Fibroblast of the aortic adventitia (primary cell): ENCODE data around the gene HRAS. TPM values are rescaled to one million over a fixed set of nuclear protein-coding genes. Genes with fewer than 3 reads are reported as not detected.
"Not testable (repeated sequence)": the region's sequence is repeated elsewhere in the genome, so short reads cannot be mapped to it uniquely, and the experiment has no call there.

ENCODE experiments used
- DNase-seq: peaks from one replicate; pipeline ENCODE4 v3.0.0-alpha.2; 2010; ENCODE audit warnings: low read depth
- H3K4me3 ChIP-seq: 2 replicates; pipeline ENCODE4 v1.5.1; 2011; ENCODE audit warnings: low read depth, mild to moderate bottlenecking, control low read depth, low read length, moderate library complexity
- CTCF ChIP-seq: IDR thresholded peaks from 2 replicates; pipeline ENCODE4 v1.5.1; 2011; ENCODE audit warnings: mild to moderate bottlenecking, low read length, control low read depth, inconsistent platforms; ENCODE audit not compliant: insufficient read depth
- total RNA-seq: library from RNA; depleted of rRNA; stranded (reverse); fragments of >200 nt; gene quantifications from 2 replicates; pipeline ENCODE4 v1.2.3, GENCODE V29; 2012; ENCODE audit warnings: low replicate concordance

The HRAS gene
- total RNA-seq, 1 donor: 34.6 TPM

DNA sequence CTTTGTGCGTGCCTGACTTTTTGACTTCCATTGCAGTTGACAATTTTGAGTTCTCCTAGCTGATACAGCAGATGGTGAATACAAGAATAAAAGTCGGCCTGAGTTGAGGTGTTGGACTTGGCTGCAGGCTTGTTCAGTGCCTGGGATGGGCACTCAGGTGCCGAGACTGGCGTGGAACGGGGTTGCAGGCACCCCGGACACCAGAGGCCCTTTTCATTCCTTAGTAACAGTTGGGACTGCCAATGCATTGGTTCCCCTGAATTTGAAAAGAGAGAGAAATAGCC, 42.2 kb upstream of the HRAS start:
- no peak for TF ChIP-seq CTCF
- DNase-seq: no peak
- peak overlapping the region; percentile 98 for H3K4me3 ChIP-seq

- peak overlapping the region; percentile 98 for H3K4me3 ChIP-seq
- TF ChIP-seq CTCF: no peak
- DNase-seq: no peak
Observed at GRCh38 chr11:576811-577610, 41.6 kb upstream of the HRAS start.

DNA sequence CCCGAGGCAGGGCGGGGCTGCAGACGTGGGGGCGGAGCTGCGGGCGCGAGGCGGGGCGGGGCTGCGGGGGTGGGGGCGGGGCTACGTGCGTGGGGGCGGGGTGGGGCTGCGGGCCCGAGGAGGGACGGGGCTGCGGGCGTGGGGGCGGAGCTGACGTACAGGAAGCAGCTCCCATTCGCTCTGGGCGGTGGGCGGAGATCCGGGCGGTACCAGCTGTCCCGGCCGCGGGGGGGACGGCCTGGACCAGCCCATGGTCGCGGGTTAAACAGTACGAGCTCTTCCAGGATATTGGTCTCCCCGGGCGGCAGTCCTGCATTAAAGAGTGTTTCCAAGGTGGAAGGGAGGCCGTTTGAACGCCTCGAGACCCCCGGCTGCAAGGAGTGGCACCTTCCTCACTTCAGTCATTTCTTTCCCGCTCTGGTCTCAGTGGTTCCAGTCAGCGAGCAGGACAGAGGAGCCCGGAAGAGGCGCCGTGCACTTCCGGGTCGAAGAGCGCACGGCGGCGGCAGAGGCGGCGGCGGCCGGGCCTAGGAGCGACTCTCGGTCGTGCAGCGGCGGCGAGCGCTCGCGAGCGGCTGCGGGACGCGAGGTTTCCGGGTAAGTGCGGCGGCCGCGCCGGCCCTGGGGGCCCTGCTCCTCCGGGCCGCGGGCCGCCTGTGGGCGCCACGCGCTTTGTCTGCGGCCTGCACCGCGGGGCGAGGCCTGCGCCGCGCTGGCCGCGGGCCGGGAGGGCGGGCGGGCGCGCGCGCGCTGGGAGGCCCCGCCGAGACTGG, 40.8 kb upstream of the HRAS start, which contains the start of gene PHRF1:
Gene PHRF1 (plus strand): TSS at position 475 of the 773 bp plus-strand sequence. CDS start 5,043 bp downstream, outside the sequence.
- TF ChIP-seq CTCF: no peak
- DNase-seq: peak; percentile 95
- peak within 1 kb of the TSS; percentile 98 for H3K4me3 ChIP-seq

DNA sequence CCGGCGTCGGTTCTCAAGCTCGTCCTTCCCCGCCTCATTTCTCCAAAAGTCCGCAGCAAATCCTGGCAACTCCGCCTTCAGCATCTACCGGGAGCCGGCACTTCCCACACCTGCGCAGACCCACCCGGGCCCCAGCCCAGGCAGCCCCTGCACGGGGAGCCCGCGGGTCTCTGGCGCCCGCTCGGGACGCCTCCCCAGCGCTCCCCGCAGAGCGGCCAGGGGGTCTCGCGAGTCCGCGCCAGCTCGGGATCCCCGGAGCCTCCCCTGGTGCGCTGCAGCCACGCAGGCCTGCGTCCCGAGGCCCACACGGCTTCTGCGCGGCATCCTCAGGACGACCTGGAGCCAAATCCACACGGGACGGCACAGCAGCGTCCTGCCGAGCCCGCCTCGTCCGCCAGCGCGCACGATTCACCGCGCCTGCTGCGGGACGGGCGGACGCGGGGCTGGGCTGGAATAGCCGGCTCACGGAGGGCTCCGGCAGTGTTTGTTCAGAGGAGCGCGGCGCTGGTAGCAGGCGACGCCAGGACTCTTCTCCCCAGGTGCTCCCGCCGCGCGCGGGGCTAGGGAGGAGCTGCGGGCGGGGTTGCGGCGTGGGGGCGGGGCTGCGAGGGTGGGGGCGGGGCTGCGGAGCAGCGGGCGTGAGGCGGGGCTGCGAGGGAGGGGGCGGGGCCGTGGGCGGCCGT, 40.1 kb upstream of the HRAS start:
- no peak for DNase-seq

GRCh38 chr11:574632-575312, 39.4 kb upstream of the HRAS start:
- no peak for TF ChIP-seq CTCF
- no peak for DNase-seq
- peak overlapping the region; percentile 72 for H3K4me3 ChIP-seq

More for the DNA sequence above, 40.1 kb upstream of the HRAS start:
- peak overlapping the region; percentile 72 for H3K4me3 ChIP-seq
- no peak for TF ChIP-seq CTCF

DNA sequence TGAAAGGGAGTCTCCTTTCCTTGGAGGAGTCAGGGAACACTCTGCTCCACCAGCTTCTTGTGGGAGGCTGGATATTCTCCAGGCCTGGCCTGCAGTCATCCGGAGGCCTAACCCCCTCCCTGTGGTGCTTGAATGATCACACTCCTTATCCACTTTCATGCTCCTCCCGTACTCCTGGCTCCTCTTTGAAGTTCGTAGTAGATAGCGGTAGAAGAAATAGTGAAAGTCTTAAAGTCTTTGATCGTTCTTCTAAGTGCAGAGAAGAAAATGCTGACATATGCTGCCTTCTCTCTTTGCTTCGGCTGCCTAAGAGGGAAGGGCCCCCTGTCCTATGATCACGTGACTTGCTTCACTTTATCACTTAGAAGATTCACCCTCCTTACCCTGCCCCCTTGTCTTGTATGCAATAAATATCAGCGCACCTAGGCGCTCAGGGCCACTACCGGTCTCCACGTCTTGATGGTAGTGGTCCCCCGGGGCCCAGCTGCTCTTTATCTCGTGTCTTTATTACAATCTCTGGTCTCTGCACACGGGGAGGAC, 38.7 kb upstream of the HRAS start:
- not testable (repeated sequence) for DNase-seq, H3K4me3 ChIP-seq
